ENCODE results near the gene ZNF580. TPM values are rescaled to one million over a fixed set of nuclear protein-coding genes. Genes with fewer than 3 reads are reported as not detected.

ZNF580 gene
- total RNA-seq, 1 donor from 2014 or later: 38.3 TPM

- Mint-ChIP-seq H3K36me3 (ENCODE audit: low read depth) (peaks cover 31% of the 10 kb centered on the region), H3K27ac (peak overlapping the region; percentile 89), H3K27me3 (no peaks in the 10 kb centered on the region), H3K4me3 (peak overlapping the region; percentile 87), H3K4me1 (peaks cover 30% of the 10 kb centered on the region), H3K9me3 (peaks cover 3% of the 10 kb centered on the region)
- DNase-seq: no peak
- intact Hi-C loops (cut with micrococcal nuclease): no loop called here
These were observed 40.2 kb upstream of the ZNF580 start for GRCh38 chr19:55600662-55601028.

DNA sequence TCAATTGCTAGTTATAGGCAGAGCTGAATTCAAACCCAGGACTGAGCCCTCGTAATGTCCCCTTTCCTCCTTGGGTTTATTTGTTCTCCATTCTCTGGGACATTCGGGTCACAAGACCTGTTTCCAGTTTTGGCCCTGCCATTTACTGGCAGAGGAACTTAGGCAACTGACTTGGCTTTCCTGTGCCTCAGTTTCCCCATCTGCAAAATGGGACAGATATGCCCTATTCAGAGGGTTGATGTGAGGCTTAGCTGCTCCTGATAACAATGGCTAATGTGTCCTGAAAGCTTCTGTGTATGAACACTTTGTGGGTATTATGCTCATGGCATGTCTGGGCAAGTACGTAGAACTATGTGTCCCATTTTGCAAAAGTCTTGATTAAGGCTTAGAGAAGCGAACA is 39.7 kb upstream of the ZNF580 start:
- H3K9me3 Mint-ChIP-seq: peaks cover 3% of the 10 kb centered on the region
- intact Hi-C loops (cut with micrococcal nuclease): no loop called here
- H3K36me3 Mint-ChIP-seq (ENCODE audit: low read depth): peaks cover 31% of the 10 kb centered on the region
- H3K27me3 Mint-ChIP-seq: peaks cover 3% of the 10 kb centered on the region
- DNase-seq: peak; percentile 64
- H3K4me1 Mint-ChIP-seq: peaks cover 33% of the 10 kb centered on the region
- H3K4me3 Mint-ChIP-seq: peak overlapping the region; percentile 87
- H3K27ac Mint-ChIP-seq: peak overlapping the region; percentile 89

GRCh38 chr19:55602104-55603001 is 38.4 kb upstream of the ZNF580 start:
- Mint-ChIP-seq H3K27ac (no peak overlapping the region), H3K4me1 (peaks cover 45% of the 10 kb centered on the region), H3K9me3 (peaks cover 3% of the 10 kb centered on the region), H3K4me3 (peak overlapping the region; percentile 87), H3K36me3 (ENCODE audit: low read depth) (peaks cover 28% of the 10 kb centered on the region), H3K27me3 (peaks cover 3% of the 10 kb centered on the region)
- DNase-seq: peak; percentile 60
- intact Hi-C loops (cut with micrococcal nuclease): no loop called here

GRCh38 chr19:55603115-55603514 is 37.7 kb upstream of the ZNF580 start:
- H3K27me3 Mint-ChIP-seq: peaks cover 3% of the 10 kb centered on the region
- peaks cover 29% of the 10 kb centered on the region for H3K36me3 Mint-ChIP-seq (ENCODE audit: low read depth)
- H3K27ac Mint-ChIP-seq: no peak overlapping the region
- peaks cover 3% of the 10 kb centered on the region for H3K9me3 Mint-ChIP-seq
- intact Hi-C loops (cut with micrococcal nuclease): no loop called here
- no peak for DNase-seq
- H3K4me3 Mint-ChIP-seq: peak overlapping the region; percentile 61
- peaks cover 48% of the 10 kb centered on the region for H3K4me1 Mint-ChIP-seq

GRCh38 chr19:55603581-55604292 is 37.1 kb upstream of the ZNF580 start:
- intact Hi-C loops (cut with micrococcal nuclease): no loop called here
- Mint-ChIP-seq H3K4me3 (peak overlapping the region; percentile 61), H3K27ac (peak overlapping the region; percentile 58), H3K27me3 (peaks cover 3% of the 10 kb centered on the region), H3K9me3 (peaks cover 2% of the 10 kb centered on the region), H3K4me1 (peaks cover 48% of the 10 kb centered on the region), H3K36me3 (ENCODE audit: low read depth) (peaks cover 27% of the 10 kb centered on the region)
- peak; percentile 62 for DNase-seq

DNA sequence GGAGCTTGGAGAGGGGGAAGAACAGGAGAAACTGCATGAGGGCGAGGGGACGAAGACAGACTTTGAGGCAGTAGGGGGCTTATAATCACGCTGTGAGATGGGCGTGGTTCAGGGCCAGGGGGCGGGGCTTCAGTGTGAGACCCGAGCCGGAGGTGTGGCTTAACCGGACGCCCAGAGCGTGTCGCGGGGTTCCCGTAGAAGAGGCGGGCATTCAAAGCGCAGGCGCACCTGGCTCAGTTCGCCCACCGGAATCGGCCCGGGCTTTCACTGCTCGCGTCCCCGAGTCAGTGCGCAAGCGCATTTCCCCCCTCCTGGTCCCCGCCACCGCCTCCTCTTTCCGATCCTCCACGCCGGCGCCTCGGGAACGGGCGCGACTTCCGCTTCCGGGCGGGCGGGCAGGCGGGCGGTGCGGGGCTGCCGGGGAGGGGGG is 35.6 kb upstream of the ZNF580 start:
- intact Hi-C loops (cut with micrococcal nuclease): loop anchor here (1.0 kb wide), 3 partner anchors 19 to 129 kb away; partner anchors contain the start of genes ZNF628 and ZNF784
- H3K27me3 Mint-ChIP-seq: peaks cover 3% of the 10 kb centered on the region
- peak overlapping the region; percentile 85 for H3K4me3 Mint-ChIP-seq
- DNase-seq: peak; percentile 100
- H3K4me1 Mint-ChIP-seq: peaks cover 46% of the 10 kb centered on the region
- H3K9me3 Mint-ChIP-seq: no peaks in the 10 kb centered on the region
- peak overlapping the region; percentile 93 for H3K27ac Mint-ChIP-seq
- peaks cover 35% of the 10 kb centered on the region for H3K36me3 Mint-ChIP-seq (ENCODE audit: low read depth)

GRCh38 chr19:55605637-55606470 is 34.9 kb upstream of the ZNF580 start, which contains the start of gene ZNF865:
TSS of gene ZNF865 (plus strand) at chr19:55605647. CDS start at chr19:55613619, 7,972 bp downstream.
- peak within 1 kb of the TSS; percentile 93 for H3K27ac Mint-ChIP-seq
- H3K36me3 Mint-ChIP-seq (ENCODE audit: low read depth): peaks cover 40% of the 10 kb centered on the region
- peaks cover 48% of the 10 kb centered on the region for H3K4me1 Mint-ChIP-seq
- H3K9me3 Mint-ChIP-seq: no peaks in the 10 kb centered on the region
- intact Hi-C loops (cut with micrococcal nuclease): loop anchor here (1.0 kb wide), 5 partner anchors 18 to 130 kb away; partner anchors contain the start of genes ZNF628 and ZNF784
- peaks cover 3% of the 10 kb centered on the region for H3K27me3 Mint-ChIP-seq
- H3K4me3 Mint-ChIP-seq: peak within 1 kb of the TSS; percentile 93
- DNase-seq: peak; percentile 90

DNA sequence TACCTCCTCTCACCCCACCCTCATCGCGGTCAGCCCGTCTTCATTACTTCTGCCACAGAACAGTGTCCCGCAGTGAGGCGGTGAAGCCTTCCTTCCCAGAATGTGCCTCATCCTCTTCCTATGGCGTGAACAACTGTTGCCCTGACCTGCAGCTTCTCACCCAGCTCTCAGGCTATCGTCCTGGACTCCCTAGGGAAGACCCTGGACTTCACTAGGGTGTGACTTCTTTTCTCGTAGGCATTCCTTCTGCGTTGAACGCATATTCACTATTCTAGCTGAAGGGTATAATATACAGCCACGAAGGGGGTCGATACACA is 34.4 kb upstream of the ZNF580 start:
- Mint-ChIP-seq H3K4me3 (peak overlapping the region; percentile 93), H3K9me3 (no peaks in the 10 kb centered on the region), H3K27me3 (peaks cover 3% of the 10 kb centered on the region), H3K36me3 (ENCODE audit: low read depth) (peaks cover 44% of the 10 kb centered on the region), H3K4me1 (peaks cover 44% of the 10 kb centered on the region), H3K27ac (peak overlapping the region; percentile 91)
- intact Hi-C loops (cut with micrococcal nuclease): loop anchor here (1.0 kb wide), 2 partner anchors 19 to 89 kb away; no protein-coding TSS in a partner anchor
- no peak for DNase-seq

GRCh38 chr19:55606817-55607216 is 34.0 kb upstream of the ZNF580 start:
- intact Hi-C loops (cut with micrococcal nuclease): loop anchor here (1.0 kb wide), 2 partner anchors 20 to 90 kb away; no protein-coding TSS in a partner anchor

DNA sequence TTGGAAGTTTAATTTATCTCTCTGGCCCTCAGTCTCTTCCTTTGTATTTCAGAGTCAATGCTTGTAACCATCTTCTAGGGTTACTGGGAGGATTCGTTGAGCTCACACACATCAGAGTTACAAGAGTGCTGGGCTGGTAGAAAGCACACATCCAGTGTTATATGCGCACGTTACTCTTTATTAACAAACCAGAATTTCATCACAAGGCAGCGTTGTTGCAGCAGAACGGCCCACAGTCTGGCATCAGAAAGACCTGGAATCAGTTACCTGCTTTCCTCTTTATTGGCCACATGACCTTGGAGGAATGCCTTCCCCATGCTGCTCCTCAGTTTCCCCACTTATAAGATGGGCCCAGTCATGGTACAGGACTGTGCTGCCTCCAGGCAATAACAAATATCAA is 31.5 kb upstream of the ZNF580 start:
- peaks cover 46% of the 10 kb centered on the region for H3K36me3 Mint-ChIP-seq (ENCODE audit: low read depth)
- no peak for DNase-seq
- H3K4me3 Mint-ChIP-seq: no peak overlapping the region
- H3K4me1 Mint-ChIP-seq: peaks cover 47% of the 10 kb centered on the region
- no peaks in the 10 kb centered on the region for H3K9me3 Mint-ChIP-seq
- H3K27me3 Mint-ChIP-seq: peaks cover 3% of the 10 kb centered on the region
- no peak overlapping the region for H3K27ac Mint-ChIP-seq
- intact Hi-C loops (cut with micrococcal nuclease): no loop called here

More at GRCh38 chr19:55606817-55607216, 34.0 kb upstream of the ZNF580 start:
- no peaks in the 10 kb centered on the region for H3K9me3 Mint-ChIP-seq
- peaks cover 45% of the 10 kb centered on the region for H3K36me3 Mint-ChIP-seq (ENCODE audit: low read depth)
- peak overlapping the region; percentile 91 for H3K27ac Mint-ChIP-seq
- no peak for DNase-seq
- H3K4me3 Mint-ChIP-seq: peak overlapping the region; percentile 93
- H3K27me3 Mint-ChIP-seq: peaks cover 3% of the 10 kb centered on the region
- H3K4me1 Mint-ChIP-seq: peaks cover 44% of the 10 kb centered on the region

- H3K4me1 Mint-ChIP-seq: peaks cover 34% of the 10 kb centered on the region
- H3K36me3 Mint-ChIP-seq (ENCODE audit: low read depth): peaks cover 44% of the 10 kb centered on the region
- H3K27ac Mint-ChIP-seq: no peak overlapping the region
- H3K9me3 Mint-ChIP-seq: no peaks in the 10 kb centered on the region
- no peak overlapping the region for H3K4me3 Mint-ChIP-seq
- intact Hi-C loops (cut with micrococcal nuclease): no loop called here
- no peak for DNase-seq
- H3K27me3 Mint-ChIP-seq: no peaks in the 10 kb centered on the region
These were observed 29.4 kb upstream of the ZNF580 start for GRCh38 chr19:55611300-55611982.

DNA sequence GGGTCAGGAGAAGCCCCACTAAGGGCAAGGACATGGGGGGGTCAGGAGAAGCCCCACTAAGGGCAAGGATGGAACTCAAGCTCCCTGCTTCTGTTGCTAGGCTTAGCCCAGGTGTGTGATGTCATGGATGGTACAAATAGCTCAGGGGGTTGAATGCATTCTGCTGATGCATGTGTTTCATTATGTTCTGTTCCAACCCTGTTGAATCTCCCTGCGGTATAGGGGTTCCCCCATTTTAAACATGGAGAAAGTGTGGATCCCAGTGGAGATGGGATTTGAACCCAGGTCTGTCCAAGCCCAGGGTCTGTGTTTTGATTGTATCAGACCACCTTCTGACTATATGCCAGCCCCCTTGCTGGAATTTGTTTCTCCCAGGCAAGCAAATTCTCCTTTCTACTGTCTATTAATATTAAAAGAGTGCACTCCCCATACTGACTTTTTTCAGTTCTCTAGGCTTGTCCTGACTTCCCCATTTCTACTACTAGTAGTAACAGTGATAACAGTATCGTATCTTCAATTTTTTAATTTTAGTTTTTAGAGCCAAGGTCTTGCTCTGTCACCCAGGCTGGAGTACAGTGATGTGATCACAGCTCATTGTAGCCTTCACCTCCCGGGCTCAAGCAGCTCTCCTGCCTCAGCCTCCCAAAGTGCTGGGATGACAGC is 28.7 kb upstream of the ZNF580 start:
- Mint-ChIP-seq H3K4me3 (no peak overlapping the region), H3K36me3 (ENCODE audit: low read depth) (peaks cover 42% of the 10 kb centered on the region), H3K9me3 (no peaks in the 10 kb centered on the region), H3K27ac (no peak overlapping the region), H3K27me3 (no peaks in the 10 kb centered on the region), H3K4me1 (peaks cover 28% of the 10 kb centered on the region)
- intact Hi-C loops (cut with micrococcal nuclease): no loop called here
- DNase-seq: no peak

Measured in activated CD4-positive, alpha-beta T cell treated with anti-CD3 and anti-CD28 coated beads, Interleukin-2, amount 10 ng/mL, durations not matched to agents 24 days and 14 days (primary cell).